GM10266 (cell line): ENCODE results near the gene KCTD18.
A peak's percentile ranks its signal among the peaks of the same experiment; 100 is the strongest.

Experiments
- DNase-seq: peaks from one replicate; pipeline ENCODE4 v3.0.0; 2012; ENCODE audit errors: extremely low spot score
- TF ChIP-seq, protein P1 (sequence below): IDR thresholded peaks from 2 replicates; pipeline ENCODE4 v1.5.1; 2012; ENCODE audit warnings: mild to moderate bottlenecking, low read depth; ENCODE audit not compliant: control insufficient read depth, insufficient read depth; ENCODE audit errors: missing control alignments

KCTD18 gene

DNA sequence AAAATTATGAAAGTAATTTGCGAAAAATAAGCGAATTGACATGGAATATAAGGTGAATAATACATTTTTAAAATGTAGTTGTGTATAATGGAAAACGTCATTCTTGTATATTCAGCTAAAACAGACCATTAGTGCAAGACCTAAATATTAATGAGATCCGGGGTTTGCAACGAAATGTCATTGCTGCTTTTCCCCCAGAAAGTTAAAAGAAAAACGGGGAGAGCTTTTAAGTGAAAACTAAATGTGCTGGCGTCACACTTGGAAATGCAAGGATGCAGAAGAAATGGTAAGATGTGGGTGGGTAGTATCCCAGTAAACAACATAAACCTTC lies 15.6 kb upstream of the KCTD18 start:
- TF ChIP-seq, protein P1, sequence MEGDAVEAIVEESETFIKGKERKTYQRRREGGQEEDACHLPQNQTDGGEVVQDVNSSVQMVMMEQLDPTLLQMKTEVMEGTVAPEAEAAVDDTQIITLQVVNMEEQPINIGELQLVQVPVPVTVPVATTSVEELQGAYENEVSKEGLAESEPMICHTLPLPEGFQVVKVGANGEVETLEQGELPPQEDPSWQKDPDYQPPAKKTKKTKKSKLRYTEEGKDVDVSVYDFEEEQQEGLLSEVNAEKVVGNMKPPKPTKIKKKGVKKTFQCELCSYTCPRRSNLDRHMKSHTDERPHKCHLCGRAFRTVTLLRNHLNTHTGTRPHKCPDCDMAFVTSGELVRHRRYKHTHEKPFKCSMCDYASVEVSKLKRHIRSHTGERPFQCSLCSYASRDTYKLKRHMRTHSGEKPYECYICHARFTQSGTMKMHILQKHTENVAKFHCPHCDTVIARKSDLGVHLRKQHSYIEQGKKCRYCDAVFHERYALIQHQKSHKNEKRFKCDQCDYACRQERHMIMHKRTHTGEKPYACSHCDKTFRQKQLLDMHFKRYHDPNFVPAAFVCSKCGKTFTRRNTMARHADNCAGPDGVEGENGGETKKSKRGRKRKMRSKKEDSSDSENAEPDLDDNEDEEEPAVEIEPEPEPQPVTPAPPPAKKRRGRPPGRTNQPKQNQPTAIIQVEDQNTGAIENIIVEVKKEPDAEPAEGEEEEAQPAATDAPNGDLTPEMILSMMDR: no peak
- no peak for DNase-seq

DNA sequence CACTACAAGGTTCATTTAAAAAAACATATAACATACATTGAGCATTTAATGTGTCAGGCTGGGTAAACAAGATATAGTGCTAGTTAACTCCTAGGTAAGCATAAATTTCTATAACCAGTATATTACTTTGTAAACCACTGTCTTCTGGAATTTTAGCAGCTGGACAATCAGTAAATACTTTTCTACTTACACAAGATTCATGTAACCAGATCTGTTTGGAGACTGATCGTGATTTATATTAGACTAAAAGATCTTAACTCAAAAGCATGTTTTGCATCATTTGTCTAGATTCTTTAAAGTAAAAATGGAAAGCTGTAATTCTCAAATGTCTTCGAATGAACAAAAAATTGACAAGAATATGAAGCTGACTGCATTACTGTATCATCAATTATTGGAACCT lies 15.2 kb upstream of the KCTD18 start:
- TF ChIP-seq, protein P1: no peak
- no peak for DNase-seq

DNA sequence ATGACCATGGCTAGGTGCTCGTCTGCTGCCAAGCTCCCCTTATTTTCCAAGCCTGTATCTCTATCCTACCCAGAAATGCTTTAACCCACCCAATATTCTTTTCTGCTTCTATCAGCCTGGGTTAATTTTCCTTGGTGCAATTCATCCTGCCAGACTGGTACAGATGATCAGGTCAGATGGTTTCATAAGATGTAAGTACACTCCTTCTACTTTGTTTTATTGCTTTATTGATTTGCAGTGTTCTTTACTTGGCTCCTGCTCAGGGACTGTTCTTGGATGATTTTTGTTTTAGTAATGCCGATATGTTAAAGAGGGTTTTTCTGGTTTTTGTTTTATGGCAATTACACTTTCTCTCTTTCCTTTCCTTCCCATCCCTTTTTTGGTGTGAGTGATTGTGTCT lies 13.7 kb upstream of the KCTD18 start:
- no peak for DNase-seq
- TF ChIP-seq, protein P1: no peak

DNA sequence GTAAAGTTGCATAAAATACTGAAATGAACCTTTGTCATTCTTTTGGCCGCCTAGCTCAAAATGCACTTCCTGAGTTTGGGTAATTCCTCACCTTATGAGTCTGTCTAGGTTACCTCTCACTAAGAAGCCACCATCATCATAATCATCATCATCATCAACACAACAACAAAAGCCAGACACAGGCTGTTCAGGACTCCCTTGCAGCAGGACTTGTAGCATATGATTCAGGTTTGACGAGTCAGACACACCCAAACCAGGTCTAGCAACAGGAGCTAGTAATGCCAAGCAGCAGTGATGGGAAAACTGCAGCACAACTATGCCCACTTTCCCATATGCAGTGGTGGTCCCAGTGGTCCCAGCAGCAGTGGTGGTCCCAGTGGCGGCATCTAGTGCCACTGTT lies 13.3 kb upstream of the KCTD18 start:
- DNase-seq: no peak
- TF ChIP-seq, protein P1: no peak

DNA sequence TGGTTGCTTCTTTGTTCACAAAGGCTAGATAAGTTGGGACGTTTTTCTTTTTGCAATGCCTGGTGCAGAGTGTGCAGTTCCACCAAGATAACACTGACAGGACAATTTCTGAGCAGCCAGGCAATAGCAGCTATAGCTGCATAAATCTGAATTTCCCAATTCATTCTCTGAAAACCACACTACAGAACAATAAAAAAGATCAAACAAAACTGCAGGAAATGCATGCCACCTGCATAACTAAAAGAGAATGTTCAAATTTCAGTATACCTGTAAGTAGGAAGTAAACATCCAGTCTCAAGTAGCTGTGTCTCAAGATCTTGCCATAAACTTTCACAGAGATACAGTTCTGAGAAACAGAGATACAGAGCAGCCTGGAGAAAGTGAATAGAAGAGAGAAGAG lies 5.3 kb upstream of the KCTD18 start:
- DNase-seq: no peak
- TF ChIP-seq, protein P1: no peak

DNA sequence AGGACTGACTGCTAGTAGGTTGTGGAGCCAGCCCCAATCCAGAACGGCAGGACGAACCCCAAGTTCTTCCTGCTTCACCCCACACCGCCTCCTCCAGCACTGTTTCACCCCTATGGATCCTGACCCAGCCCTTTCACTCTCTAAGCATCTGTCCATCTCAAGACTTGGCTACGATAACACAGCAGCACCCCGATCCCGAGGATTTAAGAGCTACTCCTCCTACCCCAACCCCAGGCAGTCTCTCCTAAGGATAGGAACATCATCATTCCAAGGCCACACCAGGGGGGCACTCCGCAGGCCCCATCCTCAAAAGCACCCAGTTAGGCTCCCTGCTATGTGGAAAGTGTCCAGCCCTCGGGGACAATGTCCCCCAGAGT lies 645 bp downstream of the KCTD18 start:
- peak; percentile 37 for DNase-seq
- TF ChIP-seq, protein P1: no peak

DNA sequence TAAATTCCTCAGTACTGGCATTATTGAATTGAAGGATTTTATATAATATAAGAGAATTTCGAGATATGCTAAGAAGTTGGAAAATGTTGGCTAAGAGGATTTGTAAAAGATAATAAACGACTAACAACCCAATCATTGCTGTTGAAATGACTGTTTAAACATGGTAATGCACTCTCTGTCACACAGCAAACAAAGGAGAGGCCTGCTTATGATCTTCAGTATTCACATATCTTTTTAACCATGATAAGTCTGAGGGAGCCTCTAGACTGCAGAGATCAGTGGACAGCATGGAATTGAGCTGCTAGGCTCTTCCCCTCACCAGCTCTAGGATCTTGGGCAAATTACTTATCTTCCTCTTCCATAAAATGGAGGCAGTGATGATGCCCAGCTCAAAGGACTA lies 2.7 kb downstream of the KCTD18 start:
- DNase-seq: no peak
- TF ChIP-seq, protein P1: no peak
